ENCODE measurements around the gene FAM43B. TPM values are rescaled to one million over a fixed set of nuclear protein-coding genes. Genes with fewer than 3 reads are reported as not detected.

The FAM43B gene
- total and polyA plus RNA-seq, 2 experiments from 2014 or later: 0.11 to 0.31 TPM

DNA sequence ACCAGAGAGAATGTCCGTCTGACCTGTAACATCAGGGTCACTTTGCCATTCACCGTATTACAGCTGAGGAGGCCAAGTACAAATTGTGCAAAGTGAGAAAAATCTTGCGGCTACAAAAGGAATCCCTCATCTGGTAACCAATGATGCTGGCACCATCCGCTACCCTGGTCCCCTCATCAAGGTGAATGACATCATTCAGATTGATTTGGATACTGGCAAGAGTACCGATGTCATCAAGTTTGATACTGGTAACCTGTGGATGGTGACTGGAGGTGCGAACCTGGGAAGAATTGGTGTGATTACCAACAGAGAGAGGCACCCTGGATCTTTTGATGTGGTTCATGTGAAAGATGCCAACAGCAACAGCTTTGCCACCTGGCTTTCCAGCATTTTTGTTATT is 26.1 kb upstream of the FAM43B start:
- H3F3A ChIP-seq (ENCODE audit: insufficient read depth): no peaks in the 10 kb centered on the region
- H3K4me1 ChIP-seq (ENCODE audit: insufficient read depth): no peaks in the 10 kb centered on the region
- in situ Hi-C loops (cut with MboI): loop anchor here (25.0 kb wide), 1 partner anchor 661 kb away; the partner anchor contains the start of gene EIF4G3
- no peaks in the 10 kb centered on the region for H3K79me2 ChIP-seq (ENCODE audit: insufficient read depth)
- H4K20me1 ChIP-seq (ENCODE audit: insufficient read depth): no peaks in the 10 kb centered on the region
- no peak overlapping the region for H2AFZ ChIP-seq
- H3K4me2 ChIP-seq (ENCODE audit: unreplicated experiment): no peak overlapping the region
- H3K4me3 ChIP-seq: no peak overlapping the region
- TF ChIP-seq EZH2phosphoT487 (IDR thresholded peaks at IDR 0.05; ENCODE audit: insufficient read depth, low read depth): no peak
- TF ChIP-seq EZH2 (IDR thresholded peaks at IDR 0.05; ENCODE audit: insufficient read depth, poor library complexity, severe bottlenecking): no peak
- no peaks in the 10 kb centered on the region for H3K36me3 ChIP-seq (ENCODE audit: low read depth)
- no peaks in the 10 kb centered on the region for H3K9me2 ChIP-seq (ENCODE audit: insufficient read depth)
- WGBS, 2 experiments (ENCODE audit: low coverage in 1 of 2, low lambda C conversion rate in 2 of 2, missing lambda C conversion rate in 2 of 2): 76% methylated on average over 6 of the region's 6 CpGs
- H3K9ac ChIP-seq: no peak overlapping the region
- DNase-seq: no peak
- H3K27ac ChIP-seq: no peak overlapping the region
- H3K27me3 ChIP-seq (replicated peaks; ENCODE audit: insufficient read depth): peaks cover 24% of the 10 kb centered on the region; the same call in 1 of the 2 replicates
- no peaks in the 10 kb centered on the region for H3K9me3 ChIP-seq (ENCODE audit: low read depth)

DNA sequence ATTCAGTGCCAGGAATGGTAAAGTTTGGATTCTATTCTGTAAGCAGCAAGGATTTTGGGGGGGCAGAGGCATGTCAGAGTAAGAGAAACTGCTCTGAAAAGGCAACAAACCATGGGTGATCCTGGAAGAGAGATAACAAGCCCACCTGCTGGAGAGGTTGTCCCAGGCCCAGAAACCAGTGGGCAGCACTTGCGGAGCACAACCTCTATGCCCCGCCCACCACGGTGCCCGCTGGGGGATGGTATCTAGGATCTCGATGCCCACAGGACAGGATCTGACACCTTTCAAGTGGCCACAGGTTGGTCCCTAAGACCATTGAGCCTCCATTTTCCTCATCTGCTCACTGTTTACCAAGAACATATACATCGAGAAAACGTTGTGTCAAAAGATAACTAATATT is 24.2 kb upstream of the FAM43B start:
- WGBS, 2 experiments (ENCODE audit: low coverage in 1 of 2, low lambda C conversion rate in 2 of 2, missing lambda C conversion rate in 2 of 2): 78 to 80% methylated on average over 7 of the region's 7 CpGs
- Histone ChIP-seq H3K9ac (no peak overlapping the region), H3K79me2 (ENCODE audit: insufficient read depth) (no peaks in the 10 kb centered on the region), H3K36me3 (ENCODE audit: low read depth) (no peaks in the 10 kb centered on the region), H3K27me3 (replicated peaks; ENCODE audit: insufficient read depth) (peaks cover 29% of the 10 kb centered on the region; the same call in 1 of the 2 replicates), H2AFZ (no peak overlapping the region), H3F3A (ENCODE audit: insufficient read depth) (no peaks in the 10 kb centered on the region), H3K9me2 (ENCODE audit: insufficient read depth) (no peaks in the 10 kb centered on the region), H4K20me1 (ENCODE audit: insufficient read depth) (no peaks in the 10 kb centered on the region), H3K4me3 (no peak overlapping the region), H3K4me1 (ENCODE audit: insufficient read depth) (no peaks in the 10 kb centered on the region), H3K4me2 (ENCODE audit: unreplicated experiment) (no peak overlapping the region), H3K27ac (no peak overlapping the region), H3K9me3 (ENCODE audit: low read depth) (no peaks in the 10 kb centered on the region)
- in situ Hi-C loops (cut with MboI): loop anchor here (25.0 kb wide), 1 partner anchor 659 kb away; the partner anchor contains the start of gene EIF4G3
- DNase-seq: no peak
- TF ChIP-seq EZH2 (IDR thresholded peaks at IDR 0.05; ENCODE audit: insufficient read depth, poor library complexity, severe bottlenecking): no peak
- no peak for TF ChIP-seq EZH2phosphoT487 (IDR thresholded peaks at IDR 0.05; ENCODE audit: insufficient read depth, low read depth)

- in situ Hi-C loops (cut with MboI): loop anchor here (5.0 to 25.0 kb wide), 2 partner anchors 107 to 657 kb away; partner anchors contain the start of gene EIF4G3
- 48 to 53% methylated on average over 8 of the region's 8 CpGs for WGBS, 2 experiments (ENCODE audit: low coverage in 1 of 2, low lambda C conversion rate in 2 of 2, missing lambda C conversion rate in 2 of 2)
- TF ChIP-seq EZH2 (IDR thresholded peaks at IDR 0.05; ENCODE audit: insufficient read depth, poor library complexity, severe bottlenecking) (no peak), EZH2phosphoT487 (IDR thresholded peaks at IDR 0.05; ENCODE audit: insufficient read depth, low read depth) (no peak)
Measured at GRCh38 chr1:20530306-20530705, 22.1 kb upstream of the FAM43B start.

GRCh38 chr1:20530901-20531300 is 21.5 kb upstream of the FAM43B start:
- Histone ChIP-seq H3K9me2 (ENCODE audit: insufficient read depth) (no peaks in the 10 kb centered on the region), H2AFZ (no peak overlapping the region), H3K4me1 (ENCODE audit: insufficient read depth) (no peaks in the 10 kb centered on the region), H3K27me3 (replicated peaks; ENCODE audit: insufficient read depth) (peaks cover 38% of the 10 kb centered on the region), H3K79me2 (ENCODE audit: insufficient read depth) (no peaks in the 10 kb centered on the region), H3K9ac (no peak overlapping the region), H3K27ac (no peak overlapping the region), H3K36me3 (ENCODE audit: low read depth) (no peaks in the 10 kb centered on the region), H4K20me1 (ENCODE audit: insufficient read depth) (no peaks in the 10 kb centered on the region), H3K9me3 (ENCODE audit: low read depth) (no peaks in the 10 kb centered on the region), H3K4me2 (ENCODE audit: unreplicated experiment) (no peak overlapping the region), H3K4me3 (no peak overlapping the region), H3F3A (ENCODE audit: insufficient read depth) (no peaks in the 10 kb centered on the region)
- DNase-seq: peak; percentile 40
- WGBS, 2 experiments (ENCODE audit: low coverage in 1 of 2, low lambda C conversion rate in 2 of 2, missing lambda C conversion rate in 2 of 2): 24 to 33% methylated on average over 6 of the region's 6 CpGs
- TF ChIP-seq EZH2phosphoT487 (IDR thresholded peaks at IDR 0.05; ENCODE audit: insufficient read depth, low read depth): no peak
- TF ChIP-seq EZH2 (IDR thresholded peaks at IDR 0.05; ENCODE audit: insufficient read depth, poor library complexity, severe bottlenecking): no peak
- in situ Hi-C loops (cut with MboI): loop anchor here (5.0 to 25.0 kb wide), 2 partner anchors 106 to 656 kb away; partner anchors contain the start of gene EIF4G3

More at GRCh38 chr1:20530306-20530705, 22.1 kb upstream of the FAM43B start:
- no peaks in the 10 kb centered on the region for H3K79me2 ChIP-seq (ENCODE audit: insufficient read depth)
- H3K4me3 ChIP-seq: no peak overlapping the region
- no peaks in the 10 kb centered on the region for H3K9me2 ChIP-seq (ENCODE audit: insufficient read depth)
- H3K27ac ChIP-seq: no peak overlapping the region
- H3K36me3 ChIP-seq (ENCODE audit: low read depth): no peaks in the 10 kb centered on the region
- no peaks in the 10 kb centered on the region for H4K20me1 ChIP-seq (ENCODE audit: insufficient read depth)
- H3K9ac ChIP-seq: no peak overlapping the region
- no peaks in the 10 kb centered on the region for H3K4me1 ChIP-seq (ENCODE audit: insufficient read depth)
- DNase-seq: no peak
- no peak overlapping the region for H2AFZ ChIP-seq
- H3K4me2 ChIP-seq (ENCODE audit: unreplicated experiment): no peak overlapping the region
- H3F3A ChIP-seq (ENCODE audit: insufficient read depth): no peaks in the 10 kb centered on the region
- no peaks in the 10 kb centered on the region for H3K9me3 ChIP-seq (ENCODE audit: low read depth)
- peaks cover 33% of the 10 kb centered on the region; the same call in 1 of the 2 replicates for H3K27me3 ChIP-seq (replicated peaks; ENCODE audit: insufficient read depth)
